HG03521 (cell line): ENCODE data around the gene PRDX1.
A peak's percentile ranks its signal among the peaks of the same experiment; 100 is the strongest.
"Not testable (repeated sequence)": the region's sequence is repeated elsewhere in the genome, so short reads cannot be mapped to it uniquely, and the experiment has no call there.

ENCODE experiments used
- ATAC-seq: cut with Tn5 transposase; IDR thresholded peaks from one replicate; pipeline ENCODE4 v1.9.1; 2021; ENCODE audit warnings: mild to moderate bottlenecking, moderate library complexity; ENCODE audit not compliant: unreplicated experiment

The PRDX1 gene

GRCh38 chr1:45507195-45507594, 14.5 kb downstream of the PRDX1 start:
- no peak for ATAC-seq

GRCh38 chr1:45503462-45504360, 18.0 kb downstream of the PRDX1 start:
- ATAC-seq = no peak

GRCh38 chr1:45501505-45501859, 20.2 kb downstream of the PRDX1 start:
- ATAC-seq = no peak

DNA sequence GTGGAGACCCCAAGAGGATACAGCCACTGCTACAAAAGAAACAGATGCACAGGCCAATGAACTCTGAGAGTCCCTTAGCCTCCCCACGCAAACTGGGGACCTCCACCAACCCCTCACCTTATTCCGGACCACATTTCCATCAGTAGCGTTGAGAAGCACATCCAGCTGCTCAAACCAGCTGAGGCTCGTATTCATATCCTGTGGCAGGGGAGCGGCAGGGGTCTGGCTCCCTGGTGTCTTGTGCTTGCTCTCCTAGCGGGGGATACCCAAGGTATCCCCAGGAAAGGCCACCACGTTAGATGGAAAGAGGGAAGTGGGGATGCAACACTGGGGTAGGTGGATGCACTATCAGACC, 22.3 kb downstream of the PRDX1 start:
- no peak for ATAC-seq

DNA sequence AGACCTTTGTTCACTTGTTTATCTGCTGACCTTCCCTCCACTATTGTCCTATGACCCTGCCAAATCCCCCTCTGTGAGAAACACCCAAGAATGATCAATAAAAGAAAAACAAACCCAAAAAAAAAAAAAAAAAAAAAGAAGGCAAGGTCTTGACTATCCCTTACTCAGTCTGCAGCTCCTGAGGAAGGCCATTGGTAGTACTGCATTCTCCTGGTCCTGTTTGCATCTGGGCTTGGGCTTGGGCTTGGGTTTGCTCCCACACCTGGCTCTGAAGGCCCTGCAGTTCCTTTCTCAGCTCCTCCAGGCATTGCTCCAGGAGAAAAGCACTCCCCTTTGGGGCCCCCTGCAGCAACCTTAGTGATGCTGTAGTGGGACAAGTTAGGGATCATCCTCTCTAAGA, 23.4 kb downstream of the PRDX1 start:
- ATAC-seq = no peak

- no peak for ATAC-seq
Measured at GRCh38 chr1:45493116-45493697, 28.5 kb downstream of the PRDX1 start.

DNA sequence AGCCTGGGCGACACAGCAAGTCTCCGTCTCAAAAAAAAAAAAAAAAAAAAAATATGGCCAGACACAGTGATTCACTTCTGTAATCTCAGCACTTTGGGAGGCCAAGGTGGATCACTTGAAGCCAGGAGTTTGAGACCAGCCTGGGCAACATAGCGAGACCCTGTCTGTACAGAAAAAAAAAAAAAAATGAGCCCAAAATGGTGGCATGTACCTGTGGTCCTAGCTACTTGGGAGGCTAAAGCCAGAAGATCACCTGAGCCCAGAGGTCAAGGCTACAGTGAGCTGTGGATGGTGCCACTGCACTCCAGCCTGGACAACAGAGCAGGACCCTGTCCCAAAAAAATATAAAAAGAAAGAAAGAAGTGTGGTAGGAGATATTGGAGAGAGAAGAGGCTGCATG, 29.0 kb downstream of the PRDX1 start:
- ATAC-seq = no peak

- no peak for ATAC-seq
Measured at GRCh38 chr1:45491487-45492260, 30.0 kb downstream of the PRDX1 start.

DNA sequence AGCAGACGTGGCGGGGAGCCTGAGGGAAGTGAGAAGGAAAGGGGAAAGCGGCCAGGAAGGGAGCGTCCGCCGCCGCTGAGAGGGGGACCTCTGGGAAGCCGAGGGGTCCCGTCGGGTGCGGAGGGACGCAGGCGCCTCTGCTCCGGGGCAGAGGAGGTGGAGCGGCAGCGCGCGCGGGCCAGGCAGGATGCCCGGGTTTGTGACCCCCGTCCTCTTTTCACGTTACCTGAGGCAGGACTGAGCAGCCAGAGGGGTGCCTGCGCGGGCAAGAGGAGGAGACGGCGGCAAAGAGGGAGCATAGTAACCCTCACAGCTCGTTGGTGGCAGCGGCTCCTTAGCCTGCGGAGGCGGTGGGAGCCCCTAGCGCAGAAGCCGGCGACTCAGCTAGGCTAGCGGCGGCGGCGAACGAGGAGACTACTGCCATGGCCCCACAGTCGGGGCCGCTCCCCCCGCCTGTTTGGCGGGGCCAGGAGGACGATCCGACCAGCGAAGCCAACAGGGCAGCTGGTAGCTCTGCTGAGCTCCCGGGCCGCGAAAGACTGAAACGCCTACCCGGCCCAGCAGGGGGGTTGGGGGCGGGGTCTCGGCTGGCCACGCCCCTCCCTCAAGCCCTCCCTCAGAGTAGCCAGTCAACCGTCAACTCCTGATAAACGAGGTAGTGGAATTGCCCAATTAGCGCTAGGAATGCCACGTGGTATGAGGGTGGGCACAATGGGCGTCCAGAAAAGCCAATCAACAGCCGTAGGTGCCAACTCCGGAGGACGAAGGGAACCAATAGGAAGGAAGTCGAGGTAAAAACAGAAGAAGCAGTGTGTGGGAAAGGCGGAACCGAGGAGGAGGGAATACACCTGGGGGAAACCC, 30.8 kb downstream of the PRDX1 start, which contains the start of gene TESK2:
TESK2 (minus strand) TSS at position 538 of the 861 bp plus-strand sequence. CDS start 33,378 bp downstream, outside the sequence.
- peak; percentile 89 for ATAC-seq

- ATAC-seq = no peak
Measured at GRCh38 chr1:45490121-45490625, 31.5 kb downstream of the PRDX1 start.

DNA sequence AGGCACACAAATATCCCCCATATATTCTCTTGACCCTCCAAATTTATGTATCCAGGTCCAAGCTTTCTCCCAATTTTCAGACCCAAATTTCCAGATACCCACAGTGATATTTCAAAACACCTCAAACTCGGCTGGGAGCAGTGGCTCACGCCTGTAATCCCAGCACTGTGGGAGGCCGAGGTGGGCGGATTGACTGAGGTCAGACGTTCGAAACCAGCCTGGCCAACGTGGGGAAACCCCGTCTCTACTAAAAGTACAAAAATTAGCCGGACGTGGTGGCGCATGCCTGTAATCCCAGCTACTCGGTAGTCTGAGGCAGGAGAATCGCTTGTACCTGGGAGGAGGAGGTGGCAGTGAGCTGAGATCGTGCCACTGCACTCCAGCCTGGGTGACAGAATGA, 32.3 kb downstream of the PRDX1 start:
- not testable (repeated sequence) for ATAC-seq

DNA sequence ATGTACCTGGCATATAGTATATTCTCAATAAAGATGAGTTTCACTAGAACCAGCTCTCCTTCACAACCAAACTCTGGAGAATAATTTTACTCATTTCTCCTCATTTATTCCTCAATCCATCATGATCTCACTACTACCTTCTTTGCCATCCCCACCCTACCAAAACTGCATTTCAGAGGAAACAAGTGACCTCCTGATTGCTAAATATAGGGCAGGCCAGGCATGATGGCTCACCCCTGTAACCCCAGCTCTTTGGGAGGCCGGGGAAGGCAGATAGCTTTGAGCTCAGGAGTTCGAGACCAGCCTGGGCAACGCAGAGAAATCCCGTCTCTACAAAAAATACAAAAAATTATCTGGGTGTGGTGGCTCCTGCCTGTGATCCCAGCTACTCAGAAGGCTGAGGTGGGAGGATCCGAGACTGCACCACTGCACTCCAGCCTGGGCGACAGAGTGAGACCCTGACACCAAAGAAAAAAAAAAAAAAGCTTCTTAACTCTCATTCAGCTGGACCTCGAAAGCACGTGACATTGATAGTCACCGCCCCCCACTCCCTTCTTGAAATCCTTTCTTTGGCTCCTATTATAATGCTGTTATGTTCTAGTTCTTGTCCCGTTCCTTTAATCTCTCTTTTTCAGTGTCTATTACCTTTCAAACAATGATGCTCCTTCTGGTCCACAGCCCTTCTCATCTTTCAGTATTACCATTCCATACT, 32.9 kb downstream of the PRDX1 start:
- ATAC-seq = no peak

DNA sequence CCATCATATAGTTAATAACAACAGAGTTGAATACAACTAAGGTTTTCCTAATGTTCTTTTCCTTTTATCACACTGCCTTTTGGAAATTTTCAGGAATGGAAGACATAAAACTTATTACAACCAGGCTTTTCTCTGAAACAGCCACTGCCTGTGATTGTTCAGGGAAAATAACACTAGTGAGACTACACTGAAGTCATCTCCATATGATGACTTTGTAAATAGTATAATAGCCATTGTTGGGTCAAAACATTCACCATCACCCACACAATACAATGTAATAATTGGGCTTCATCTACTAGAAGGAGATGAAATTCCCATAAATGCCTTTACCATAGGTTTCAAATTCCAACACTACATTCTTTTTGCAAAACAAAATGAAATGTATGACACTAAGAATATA, 35.7 kb downstream of the PRDX1 start:
- no peak for ATAC-seq

GRCh38 chr1:45479039-45479748, 42.5 kb downstream of the PRDX1 start:
- no peak for ATAC-seq

GRCh38 chr1:45478121-45478814, 43.4 kb downstream of the PRDX1 start:
- no peak for ATAC-seq

DNA sequence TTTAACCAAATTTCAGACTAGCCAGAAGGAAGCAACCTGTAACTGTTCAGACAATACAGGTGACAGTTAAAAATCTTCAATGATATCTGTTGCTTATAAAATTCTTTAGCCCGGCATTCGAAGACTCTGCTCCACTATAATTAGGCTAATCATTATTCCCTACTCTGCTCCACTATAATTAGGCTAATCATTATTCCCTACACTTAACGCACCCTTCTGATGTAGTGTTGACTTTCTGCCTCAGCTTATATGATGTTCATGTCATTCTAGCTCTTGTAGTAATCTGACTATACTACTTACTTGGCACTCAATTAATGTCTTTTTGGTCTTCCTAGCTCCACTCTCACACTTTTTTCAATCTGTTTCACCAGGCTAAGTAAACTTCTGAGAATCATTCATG, 44.0 kb downstream of the PRDX1 start:
- ATAC-seq = no peak

DNA sequence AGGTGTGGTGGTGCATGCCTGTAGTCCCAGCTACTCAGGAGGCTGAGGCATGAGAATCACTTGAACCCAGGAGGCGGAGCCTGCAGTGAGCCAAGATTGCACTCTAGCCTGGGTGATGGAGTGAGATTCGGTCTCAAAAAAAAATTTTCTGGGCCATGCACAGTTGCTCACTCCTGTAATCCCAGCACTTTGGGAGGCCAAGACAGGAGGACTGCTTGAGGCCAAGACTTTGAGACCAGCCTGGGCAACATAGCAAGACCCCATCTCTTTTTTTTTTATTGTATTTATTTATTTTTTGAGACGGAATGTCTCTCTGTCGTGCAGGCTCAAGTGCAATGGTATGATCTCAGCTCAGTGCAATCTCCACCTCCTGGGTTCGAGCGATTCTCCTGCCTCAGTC, 47.5 kb downstream of the PRDX1 start:
- ATAC-seq = not testable (repeated sequence)

GRCh38 chr1:45473302-45473701, 48.4 kb downstream of the PRDX1 start:
- no peak for ATAC-seq

DNA sequence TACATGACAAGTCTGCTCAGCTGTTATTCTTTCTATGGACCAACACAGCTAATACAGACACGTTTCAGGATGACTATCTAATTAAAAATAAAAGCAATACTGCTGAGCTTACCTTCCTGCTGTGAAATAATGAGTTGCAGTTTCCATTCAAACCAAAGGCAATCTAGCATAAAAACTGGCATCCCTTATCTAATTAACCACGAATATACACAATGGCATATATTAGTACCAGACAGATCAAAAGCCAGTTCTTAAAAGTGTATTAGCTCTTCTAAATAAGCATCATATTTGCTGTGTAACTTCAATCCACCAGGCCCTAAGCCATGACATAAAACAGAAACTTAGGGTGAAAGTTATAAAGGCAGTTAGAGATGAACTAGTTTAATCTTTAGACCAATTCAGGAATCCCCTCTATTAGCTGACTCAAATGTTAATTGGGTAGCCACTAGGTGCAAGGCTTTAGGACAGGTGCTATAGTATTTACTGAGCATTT, 51.3 kb downstream of the PRDX1 start:
- ATAC-seq = no peak
